HepG2 (cell line): Measurements from ENCODE around the gene GABBR2. TPM values are rescaled to one million over a fixed set of nuclear protein-coding genes. Genes with fewer than 3 reads are reported as not detected.

Source experiments
- ATAC-seq: fragments of 200-7000 bp; cut with Tn5 transposase; 3 replicates; pipeline ENCODE4 v1.9.1; 2020; ENCODE audit warnings: mild to moderate bottlenecking, moderate library complexity
- BruUV-seq: library from RNA; stranded (reverse); fragments of 400-500 nt; replicated peaks from 2 replicates; lab custom pipeline; 2021; lab: Mats Ljungman, UMichigan
- CTCF ChIA-PET: fragments of 300-600 bp; formaldehyde crosslinking; extraction: SDS; loops from one replicate; lab custom pipeline; 2021; ENCODE audit warnings: low total read pairs, inconsistent platforms, low intra/inter-chr PET ratio; lab: Yijun Ruan, JAX
- POLR2A ChIA-PET: fragments of 350-600 bp; sonication (Branson Sonifier 250); formaldehyde crosslinking; loops from one replicate; lab custom pipeline; 2020; ENCODE audit warnings: antibody characterized with exemption, inconsistent platforms; lab: Yijun Ruan, JAX
- DNase-seq: peaks from one replicate; pipeline ENCODE4 v3.0.0-alpha.2; 2015; ENCODE audit warnings: low spot score
- FAIRE-seq: peaks from 3 replicates; lab custom pipeline; 2011; peaks lifted over from hg19 to GRCh38; lab: Jason Lieb, UNC
- H2AFZ ChIP-seq: one replicate; pipeline ENCODE4 v1.6.1; 2011; ENCODE audit warnings: low read length, inconsistent platforms
- H3K27ac ChIP-seq: fragments of 300-600 bp; 3 replicates; pipeline ENCODE4 v1.8.0; 2011; ENCODE audit warnings: mixed run types, mild to moderate bottlenecking, mixed read lengths, low read length, inconsistent platforms; ENCODE audit not compliant: insufficient read depth; ENCODE audit errors: extremely low read length
- H3K27me3 ChIP-seq, 2 experiments: fragments of 200-600 bp in 1 of 2; 2 replicates in 1 of 2; 3 replicates in 1 of 2; pipeline versions ENCODE4 v1.6.0 to v1.8.0; 2011; ENCODE audit warnings: low read length in 2 of 2, mild to moderate bottlenecking in 2 of 2, moderate library complexity in 2 of 2, inconsistent platforms in 1 of 2; ENCODE audit not compliant: insufficient read depth in 2 of 2, control insufficient read depth in 1 of 2
- H3K36me3 ChIP-seq, 2 experiments: fragments of 200-600 bp in 1 of 2; replicated peaks in 1 of 2; 2 replicates in 1 of 2; 3 replicates in 1 of 2; pipeline versions ENCODE4 v1.5.1 to v1.8.0; 2011; ENCODE audit warnings: low read length in 2 of 2, inconsistent platforms in 1 of 2; ENCODE audit not compliant: insufficient read depth in 2 of 2, control insufficient read depth in 1 of 2
- H3K4me1 ChIP-seq: 2 replicates; pipeline ENCODE4 v1.5.1; 2012; ENCODE audit warnings: low read length, inconsistent platforms; ENCODE audit not compliant: insufficient read depth
- H3K4me2 ChIP-seq: 2 replicates; pipeline ENCODE4 v1.6.0; 2011; ENCODE audit warnings: low read depth, low read length, inconsistent platforms
- H3K4me3 ChIP-seq, 3 experiments: fragments of 200-600 bp in 1 of 3; sonication (generic), shearing (Covaris generic) in 1 of 3; replicated peaks in 1 of 3; 2 replicates each; pipeline ENCODE4 v1.5.1; 2011 to 2016; ENCODE audit warnings: low read length in 3 of 3, inconsistent platforms in 2 of 3, low read depth in 2 of 3, mild to moderate bottlenecking in 2 of 3, control low read depth in 1 of 3, mixed read lengths in 1 of 3; ENCODE audit not compliant: insufficient read depth in 1 of 3
- H3K79me2 ChIP-seq: one replicate; pipeline ENCODE4 v1.6.1; 2011; ENCODE audit warnings: low read length, inconsistent platforms; ENCODE audit not compliant: insufficient read depth
- H3K9ac ChIP-seq: 2 replicates; pipeline ENCODE4 v1.6.0; 2011; ENCODE audit warnings: mild to moderate bottlenecking, low read depth, low read length, inconsistent platforms; ENCODE audit not compliant: insufficient read depth
- H3K9me3 ChIP-seq: 2 replicates; pipeline ENCODE4 v1.5.1; 2012; ENCODE audit warnings: mild to moderate bottlenecking, low read length
- H4K20me1 ChIP-seq: 2 replicates; pipeline ENCODE4 v1.6.0; 2011; ENCODE audit warnings: inconsistent platforms, mild to moderate bottlenecking, low read length, moderate library complexity; ENCODE audit not compliant: insufficient read depth
- CREB1 ChIP-seq, 2 experiments: fragments of 450-650 bp in 1 of 2; IDR thresholded peaks; 2 replicates each; pipeline ENCODE4 v1.6.1; 2016 to 2017; ENCODE audit warnings: control low read depth in 1 of 2, mild to moderate bottlenecking in 1 of 2, missing compliant biosample characterization in 1 of 2, missing genetic modification characterization in 1 of 2
- CREB3 ChIP-seq: sonication (generic); formaldehyde crosslinking; IDR thresholded peaks from 2 replicates; pipeline ENCODE4 v1.5.0; 2020; ENCODE audit warnings: missing genetic modification reagents
- EZH2 ChIP-seq: conservative IDR thresholded peaks from 2 replicates; pipeline ENCODE4 v1.6.1; 2012; ENCODE audit warnings: mild to moderate bottlenecking, low read depth, low read length, moderate library complexity
- MTA1 ChIP-seq: sonication (generic); formaldehyde crosslinking; IDR thresholded peaks from 2 replicates; pipeline ENCODE4 v1.4.0; 2020; ENCODE audit warnings: missing genetic modification reagents, mild to moderate bottlenecking, borderline replicate concordance
- RAD51 ChIP-seq: fragments of 450-650 bp; IDR thresholded peaks from 2 replicates; pipeline ENCODE4 v1.6.1; 2016; ENCODE audit warnings: borderline replicate concordance
- SATB2 ChIP-seq: sonication (generic); formaldehyde crosslinking; IDR thresholded peaks from 2 replicates; pipeline ENCODE4 v1.5.0; 2020; ENCODE audit warnings: missing genetic modification reagents
- THYN1 ChIP-seq: sonication (generic); formaldehyde crosslinking; IDR thresholded peaks from 2 replicates; pipeline ENCODE4 v1.8.1; 2023; ENCODE audit warnings: low read depth, mild to moderate bottlenecking, moderate library complexity, missing genetic modification reagents, borderline replicate concordance
- ZNF646 ChIP-seq: sonication (generic); formaldehyde crosslinking; IDR thresholded peaks from 2 replicates; pipeline ENCODE4 v1.9.0; 2021; ENCODE audit warnings: mild to moderate bottlenecking, missing genetic modification reagents
- WGBS: methylation state at CpG from one replicate; pipeline ENCODE4 v1.1.6; 2017; ENCODE audit warnings: low lambda C conversion rate; 5-methylcytosine and 5-hydroxymethylcytosine counted together
- in situ Hi-C: cut with HindIII; loops from 2 replicates; pipeline ENCODE4 v1.10.0; 2017; ENCODE audit warnings: low pct_unique_long_range_greater_than_20kb; ENCODE audit not compliant: extremely low pct_ligation_motif_present
- intact Hi-C: fragments of 100-400 bp; cut with micrococcal nuclease; formaldehyde crosslinking; loops from one replicate; pipeline ENCODE4 v1.10.0; 2022; ENCODE audit not compliant: unreplicated experiment
- polyA plus RNA-seq, 8 experiments: library from polyadenylated mRNA; depleted of rRNA in 3 of 8; stranded (reverse) in 7 of 8; unstranded in 1 of 8; fragments of >200 nt; fragmentation: Illumina TruSeq in 4 of 8; extraction: Trizol in 4 of 8; gene quantifications; 2 replicates each; pipeline versions ENCODE4 v1.2.1 to v1.2.3, GENCODE V29; 2011 to 2016; ENCODE audit warnings: low read depth in 4 of 8, missing spikeins in 1 of 8, mixed read lengths in 1 of 8; ENCODE audit not compliant: insufficient read depth in 1 of 8
- total RNA-seq, 5 experiments: library from RNA; depleted of rRNA; stranded (reverse); fragments of >200 nt; fragmentation: Illumina TruSeq; extraction: Trizol; gene quantifications; 2 replicates each; pipeline ENCODE4 v1.2.3, GENCODE V29; 2016; ENCODE audit warnings: low read depth in 1 of 5

GABBR2 gene
- total and polyA plus RNA-seq, 2 of the 13 experiments (the other 11 are each of a cell fraction or from before 2014, with no cell fraction given), result 0.02 TPM; not detected in 1

- intact Hi-C loops, result no loop called here
- Histone ChIP-seq H3K4me2 (no peak overlapping the region), H3K27me3 (peaks cover 0 to 2% of the 10 kb centered on the region in 2 experiments; a peak in 1 of 5 replicates), H2AFZ (no peak overlapping the region), H3K4me1 (no peaks in the 10 kb centered on the region), H3K4me3 (no peak overlapping the region), H3K9me3 (no peaks in the 10 kb centered on the region), H3K27ac (no peak overlapping the region), H3K79me2 (no peaks in the 10 kb centered on the region), H3K9ac (no peak overlapping the region), H4K20me1 (no peaks in the 10 kb centered on the region), H3K36me3 (no peaks in the 10 kb centered on the region)
- 34% methylated on average over 10 of the region's 10 CpGs for WGBS
- DNase-seq (no peak), FAIRE-seq (no peak), ATAC-seq (no peak)
- ChIA-PET POLR2A (no interaction called here), CTCF (no interaction called here)
- BruUV-seq, result no TSS peak
- in situ Hi-C loops, result no loop called here
- TF ChIP-seq CREB3 (CRISPR knock-in tag) (no peak), RAD51 (no peak), ZNF646 (CRISPR knock-in tag) (no peak), SATB2 (CRISPR knock-in tag) (no peak), THYN1 (no peak), MTA1 (CRISPR knock-in tag) (no peak), CREB1 (IDR thresholded peaks at IDR 0.05) (no peak), CREB1 (CRISPR knock-in tag; IDR thresholded peaks at IDR 0.05) (no peak), EZH2 (no peak)
Measured at GRCh38 chr9:98647236-98647635, 61.5 kb downstream of the GABBR2 start.
